Tibial nerve (tissue), 4 donors: ENCODE measurements around the gene TGFB1I1. TPM values are rescaled to one million over a fixed set of nuclear protein-coding genes. Genes with fewer than 3 reads are reported as not detected.
"Not testable (repeated sequence)": the region's sequence is repeated elsewhere in the genome, so short reads cannot be mapped to it uniquely, and the experiment has no call there.

Experiments
- DNase-seq, 2 donors: peaks; one replicate each; pipeline ENCODE4 v3.0.0-alpha.2; 2019; ENCODE audit warnings: low spot score in 2 of 2
- H3K27ac ChIP-seq, 4 donors: fragments of 200-600 bp; sonication (generic) in 3 of 4; one replicate each; pipeline ENCODE4 v1.5.1; 2017 to 2019; ENCODE audit warnings: mild to moderate bottlenecking in 1 of 4
- H3K27me3 ChIP-seq, 2 donors: fragments of 200-600 bp; sonication (generic) in 1 of 2; one replicate each; pipeline versions ENCODE4 v1.5.1 to v1.6.0; 2017 to 2019
- H3K36me3 ChIP-seq, 3 donors: fragments of 200-600 bp; sonication (generic); one replicate each; pipeline ENCODE4 v1.5.1; 2018 to 2019
- H3K4me1 ChIP-seq, 4 donors: fragments of 200-600 bp; sonication (generic) in 3 of 4; one replicate each; pipeline ENCODE4 v1.5.1; 2017 to 2019
- H3K4me3 ChIP-seq, 4 donors: fragments of 200-600 bp; sonication (generic) in 3 of 4; one replicate each; pipeline ENCODE4 v1.5.1; 2017 to 2019; ENCODE audit warnings: mild to moderate bottlenecking in 1 of 4, moderate library complexity in 1 of 4
- H3K9me3 ChIP-seq, 4 donors: fragments of 200-600 bp; sonication (generic) in 3 of 4; one replicate each; pipeline ENCODE4 v1.5.1; 2017 to 2019
- CTCF ChIP-seq, 5 experiments: fragments of 200-600 bp in 3 of 5; fragments of 450-650 bp in 2 of 5; sonication (generic) in 3 of 5; IDR thresholded peaks; one replicate each; pipeline ENCODE4 v1.5.1; 2016 to 2019; ENCODE audit warnings: antibody characterized with exemption in 5 of 5, mild to moderate bottlenecking in 3 of 5, moderate library complexity in 2 of 5
- EP300 ChIP-seq, 2 donors: sonication (generic); formaldehyde crosslinking; IDR thresholded peaks; one replicate each; pipeline ENCODE4 v1.6.1; 2017; ENCODE audit warnings: antibody characterized with exemption in 2 of 2, mild to moderate bottlenecking in 1 of 2
- POLR2A ChIP-seq, 2 donors: fragments of 450-650 bp; IDR thresholded peaks; one replicate each; pipeline ENCODE4 v1.6.1; 2017; ENCODE audit warnings: antibody characterized with exemption in 2 of 2, mild to moderate bottlenecking in 2 of 2, moderate library complexity in 2 of 2
- WGBS, 2 donors: methylation state at CpG; one replicate each; pipeline ENCODE4 v1.1.5; 2018; 5-methylcytosine and 5-hydroxymethylcytosine counted together
- total RNA-seq, 4 donors: library from RNA; depleted of rRNA; stranded (reverse); fragments of >200 nt; gene quantifications; one replicate each; pipeline ENCODE4 v1.1.0, GENCODE V29; 2016

The TGFB1I1 gene
- total RNA-seq, 4 donors from 2014 or later: 29.3 to 68.7 (median 53.5) TPM

GRCh38 chr16:31435341-31436220 is 36.4 kb upstream of the TGFB1I1 start:
- WGBS, 2 donors: 92 to 93% methylated on average over 26 to 34 of the region's 47 CpGs
- peaks cover 0 to 16% (median 0%) of the 10 kb centered on the region in 3 donors for H3K36me3 ChIP-seq
- no peak overlapping the region for H3K27ac ChIP-seq
- no peaks in the 10 kb centered on the region for H3K27me3 ChIP-seq
- H3K9me3 ChIP-seq: no peaks in the 10 kb centered on the region
- no peaks in the 10 kb centered on the region for H3K4me1 ChIP-seq
- no peak for DNase-seq
- no peak overlapping the region for H3K4me3 ChIP-seq
- TF ChIP-seq POLR2A (IDR thresholded peaks at IDR 0.05) (no peak), CTCF (IDR thresholded peaks at IDR 0.05) (no peak), EP300 (IDR thresholded peaks at IDR 0.05) (no peak)

GRCh38 chr16:31436221-31437045 is 35.5 kb upstream of the TGFB1I1 start:
- Histone ChIP-seq H3K27ac (no peak overlapping the region), H3K36me3 (peaks cover 0 to 16% (median 0%) of the 10 kb centered on the region in 3 donors), H3K9me3 (no peaks in the 10 kb centered on the region), H3K4me1 (peaks cover 0 to 5% (median 0%) of the 10 kb centered on the region in 4 donors), H3K4me3 (no peak overlapping the region), H3K27me3 (no peaks in the 10 kb centered on the region)
- TF ChIP-seq CTCF (IDR thresholded peaks at IDR 0.05) (no peak), POLR2A (IDR thresholded peaks at IDR 0.05) (no peak), EP300 (IDR thresholded peaks at IDR 0.05) (no peak)
- DNase-seq: no peak
- 90 to 91% methylated on average over 18 to 40 of the region's 44 CpGs for WGBS, 2 donors

- DNase-seq: no peak
- WGBS, 2 donors: 67 to 69% methylated on average over 2 of the region's 2 CpGs
- no peak overlapping the region for H3K27ac ChIP-seq
- peaks cover 0 to 19% (median 0%) of the 10 kb centered on the region in 4 donors for H3K4me1 ChIP-seq
- no peak overlapping the region for H3K4me3 ChIP-seq
- no peaks in the 10 kb centered on the region for H3K27me3 ChIP-seq
- TF ChIP-seq POLR2A (IDR thresholded peaks at IDR 0.05) (no peak), CTCF (IDR thresholded peaks at IDR 0.05) (no peak), EP300 (IDR thresholded peaks at IDR 0.05) (no peak)
- peaks cover 0 to 16% (median 0%) of the 10 kb centered on the region in 3 donors for H3K36me3 ChIP-seq
- H3K9me3 ChIP-seq: no peaks in the 10 kb centered on the region
Observed at GRCh38 chr16:31438414-31438813, 33.5 kb upstream of the TGFB1I1 start.

GRCh38 chr16:31439023-31439422 is 32.9 kb upstream of the TGFB1I1 start:
- H3K27ac ChIP-seq, DNase-seq, H3K9me3 ChIP-seq, H3K4me3 ChIP-seq, H3K27me3 ChIP-seq: not testable (repeated sequence)
- H3K4me1 ChIP-seq: peaks cover 0 to 19% (median 0%) of the 10 kb centered on the region in 4 donors
- peaks cover 0 to 16% (median 0%) of the 10 kb centered on the region in 3 donors for H3K36me3 ChIP-seq
- WGBS, 2 donors: 60 to 63% methylated on average over 4 of the region's 4 CpGs

GRCh38 chr16:31439519-31439918 is 32.4 kb upstream of the TGFB1I1 start:
- TF ChIP-seq CTCF (IDR thresholded peaks at IDR 0.05) (no peak), EP300 (IDR thresholded peaks at IDR 0.05) (no peak), POLR2A (IDR thresholded peaks at IDR 0.05) (no peak)
- no peak for DNase-seq
- 88 to 95% methylated on average over 3 of the region's 3 CpGs for WGBS, 2 donors

More at GRCh38 chr16:31439519-31439918, 32.4 kb upstream of the TGFB1I1 start:
- Histone ChIP-seq H3K4me3 (no peak overlapping the region), H3K27me3 (no peaks in the 10 kb centered on the region), H3K36me3 (peaks cover 0 to 16% (median 0%) of the 10 kb centered on the region in 3 donors), H3K4me1 (peaks cover 0 to 19% (median 0%) of the 10 kb centered on the region in 4 donors), H3K27ac (no peak overlapping the region), H3K9me3 (no peaks in the 10 kb centered on the region)
